H9 (cell line): ENCODE measurements around the gene DAPK1. TPM values are rescaled to one million over a fixed set of nuclear protein-coding genes. Genes with fewer than 3 reads are reported as not detected.

ENCODE experiments used
- DNase-seq: peaks from one replicate; pipeline ENCODE4 v3.0.0-alpha.2; 2017
- H2AFZ ChIP-seq: one replicate; pipeline ENCODE4 v1.6.1; 2013; ENCODE audit warnings: mild to moderate bottlenecking, low read length, control low read depth, moderate library complexity
- H2AK5ac ChIP-seq: 2 replicates; pipeline ENCODE4 v1.6.1; 2013; ENCODE audit warnings: low read length, control low read depth, mixed read lengths; ENCODE audit not compliant: insufficient read length
- H2BK120ac ChIP-seq: one replicate; pipeline ENCODE4 v1.6.1; 2013; ENCODE audit warnings: low read depth, mild to moderate bottlenecking, low read length, control low read depth, inconsistent platforms; ENCODE audit not compliant: poor library complexity, severe bottlenecking
- H2BK12ac ChIP-seq: 2 replicates; pipeline ENCODE4 v1.6.1; 2013; ENCODE audit warnings: low read length, control low read depth, mixed read lengths, low read depth; ENCODE audit not compliant: insufficient read length
- H2BK15ac ChIP-seq: 2 replicates; pipeline ENCODE4 v1.6.1; 2013; ENCODE audit warnings: low read depth, low read length, control low read depth
- H2BK20ac ChIP-seq: one replicate; pipeline ENCODE4 v1.6.1; 2013; ENCODE audit warnings: low read depth, mild to moderate bottlenecking, low read length, control low read depth, inconsistent platforms; ENCODE audit not compliant: poor library complexity, severe bottlenecking
- H2BK5ac ChIP-seq: 2 replicates; pipeline ENCODE4 v1.6.1; 2013; ENCODE audit warnings: low read length, control low read depth, mixed read lengths; ENCODE audit not compliant: insufficient read length
- H3K14ac ChIP-seq: 2 replicates; pipeline ENCODE4 v1.6.1; 2013; ENCODE audit warnings: low read length, control low read depth; ENCODE audit not compliant: insufficient read depth
- H3K18ac ChIP-seq: 2 replicates; pipeline ENCODE4 v1.6.1; 2013; ENCODE audit warnings: low read depth, mild to moderate bottlenecking, mixed read lengths, low read length, control low read depth; ENCODE audit not compliant: insufficient read length
- H3K23ac ChIP-seq: 2 replicates; pipeline ENCODE4 v1.6.1; 2013; ENCODE audit warnings: low read length, control low read depth, mixed read lengths, low read depth; ENCODE audit not compliant: insufficient read length
- H3K23me2 ChIP-seq: 2 replicates; pipeline ENCODE4 v1.6.1; 2013; ENCODE audit warnings: low read depth, mild to moderate bottlenecking, mixed read lengths, low read length, control low read depth; ENCODE audit not compliant: insufficient read length, poor library complexity, severe bottlenecking
- H3K27ac ChIP-seq: 2 replicates; pipeline ENCODE4 v1.5.1; 2013; ENCODE audit warnings: low read length, control low read depth, mixed read lengths, low read depth; ENCODE audit not compliant: insufficient read length
- H3K27me3 ChIP-seq: 2 replicates; pipeline ENCODE4 v1.6.1; 2013; ENCODE audit warnings: low read length, control low read depth, inconsistent platforms; ENCODE audit not compliant: insufficient read depth
- H3K4ac ChIP-seq: 2 replicates; pipeline ENCODE4 v1.6.1; 2013; ENCODE audit warnings: low read depth, mild to moderate bottlenecking, control low read depth, inconsistent platforms, low read length, moderate library complexity
- H3K4me1 ChIP-seq: 2 replicates; pipeline ENCODE4 v1.6.1; 2013; ENCODE audit warnings: low read length, control low read depth, inconsistent platforms; ENCODE audit not compliant: insufficient read depth
- H3K4me2 ChIP-seq: 2 replicates; pipeline ENCODE4 v1.6.1; 2013; ENCODE audit warnings: low read length, control low read depth, mixed read lengths; ENCODE audit not compliant: insufficient read length, insufficient read depth
- H3K56ac ChIP-seq: 2 replicates; pipeline ENCODE4 v1.6.1; 2013; ENCODE audit warnings: low read depth, mild to moderate bottlenecking, mixed read lengths, low read length, control low read depth; ENCODE audit not compliant: insufficient read length
- H3K79me1 ChIP-seq: 2 replicates; pipeline ENCODE4 v1.6.1; 2013; ENCODE audit warnings: low read depth, mild to moderate bottlenecking, moderate library complexity, low read length, control low read depth, inconsistent platforms; ENCODE audit not compliant: insufficient read depth, poor library complexity, severe bottlenecking
- H3K79me2 ChIP-seq: 2 replicates; pipeline ENCODE4 v1.6.1; 2013; ENCODE audit warnings: low read length, control low read depth, inconsistent platforms; ENCODE audit not compliant: insufficient read depth
- H3K9ac ChIP-seq: 2 replicates; pipeline ENCODE4 v1.6.1; 2013; ENCODE audit warnings: low read length, control low read depth, mixed read lengths; ENCODE audit not compliant: insufficient read length; ENCODE audit errors: extremely low read depth
- H3K9me3 ChIP-seq: one replicate; pipeline ENCODE4 v1.6.1; 2013; ENCODE audit warnings: low read depth, low read length, inconsistent platforms; ENCODE audit not compliant: control insufficient read depth
- H3T11ph ChIP-seq: one replicate; pipeline ENCODE4 v1.6.1; 2013; ENCODE audit warnings: mild to moderate bottlenecking, low read length, control low read depth, inconsistent platforms
- H4K20me1 ChIP-seq: one replicate; pipeline ENCODE4 v1.6.1; 2013; ENCODE audit not compliant: control insufficient read depth, insufficient read length, insufficient read depth
- H4K5ac ChIP-seq: 2 replicates; pipeline ENCODE4 v1.6.1; 2013; ENCODE audit warnings: low read depth, mild to moderate bottlenecking, mixed read lengths, low read length, control low read depth; ENCODE audit not compliant: insufficient read length
- H4K8ac ChIP-seq: replicated peaks from 2 replicates; pipeline ENCODE4 v1.6.1; 2013; ENCODE audit warnings: low read length, control low read depth, mixed read lengths, low read depth; ENCODE audit not compliant: insufficient read length
- H4K91ac ChIP-seq: 2 replicates; pipeline ENCODE4 v1.6.1; 2013; ENCODE audit warnings: low read depth, mild to moderate bottlenecking, moderate library complexity, mixed read lengths, low read length, control low read depth; ENCODE audit not compliant: insufficient read length
- H3K27ac Mint-ChIP-seq, 3 experiments: 2 replicates in 2 of 3; 3 replicates in 1 of 3; pipeline ENCODE4 v1.8.0; 2020 to 2021; ENCODE audit warnings: mixed read lengths in 3 of 3, mild to moderate bottlenecking in 1 of 3, moderate library complexity in 1 of 3
- H3K27me3 Mint-ChIP-seq: 2 replicates; pipeline ENCODE4 v1.8.0; 2021; ENCODE audit warnings: low read depth, mild to moderate bottlenecking, moderate library complexity, mixed read lengths
- H3K36me3 Mint-ChIP-seq, 3 experiments: 2 replicates in 2 of 3; 3 replicates in 1 of 3; pipeline ENCODE4 v1.8.0; 2020 to 2021; ENCODE audit warnings: low read depth in 3 of 3, mixed read lengths in 3 of 3; ENCODE audit not compliant: insufficient read depth in 1 of 3
- H3K4me1 Mint-ChIP-seq, 2 experiments: 2 replicates each; pipeline ENCODE4 v1.8.0; 2020; ENCODE audit warnings: mixed read lengths in 2 of 2
- H3K4me3 Mint-ChIP-seq, 2 experiments: 2 replicates in 1 of 2; 3 replicates in 1 of 2; pipeline ENCODE4 v1.8.0; 2020 to 2021; ENCODE audit warnings: mild to moderate bottlenecking in 2 of 2, mixed read lengths in 2 of 2, moderate library complexity in 1 of 2
- H3K9me3 Mint-ChIP-seq, 2 experiments: 2 replicates in 1 of 2; 3 replicates in 1 of 2; pipeline ENCODE4 v1.8.0; 2020; ENCODE audit warnings: mild to moderate bottlenecking in 2 of 2, mixed read lengths in 2 of 2, moderate library complexity in 1 of 2
- CTCF ChIP-seq: fragments of 200-600 bp; sonication (generic); conservative IDR thresholded peaks from 3 replicates; pipeline ENCODE4 v1.8.0; 2021; ENCODE audit warnings: antibody characterized with exemption, mild to moderate bottlenecking
- WGBS: extraction: QIAGEN DNeasy Blood & Tissue Kit; methylation state at CpG from one replicate; pipeline ENCODE4 v1.1.7; 2013; ENCODE audit warnings: missing lambda C conversion rate, low lambda C conversion rate, mixed read lengths; ENCODE audit not compliant: insufficient read length; ENCODE audit errors: extremely low coverage; 5-methylcytosine and 5-hydroxymethylcytosine counted together
- total RNA-seq: library from RNA; stranded (reverse); gene quantifications from 2 replicates; pipeline ENCODE4 v1.2.1, GENCODE V29; 2021

The DAPK1 gene
- total RNA-seq, 1 experiment from 2014 or later, result 79.4 TPM

DNA sequence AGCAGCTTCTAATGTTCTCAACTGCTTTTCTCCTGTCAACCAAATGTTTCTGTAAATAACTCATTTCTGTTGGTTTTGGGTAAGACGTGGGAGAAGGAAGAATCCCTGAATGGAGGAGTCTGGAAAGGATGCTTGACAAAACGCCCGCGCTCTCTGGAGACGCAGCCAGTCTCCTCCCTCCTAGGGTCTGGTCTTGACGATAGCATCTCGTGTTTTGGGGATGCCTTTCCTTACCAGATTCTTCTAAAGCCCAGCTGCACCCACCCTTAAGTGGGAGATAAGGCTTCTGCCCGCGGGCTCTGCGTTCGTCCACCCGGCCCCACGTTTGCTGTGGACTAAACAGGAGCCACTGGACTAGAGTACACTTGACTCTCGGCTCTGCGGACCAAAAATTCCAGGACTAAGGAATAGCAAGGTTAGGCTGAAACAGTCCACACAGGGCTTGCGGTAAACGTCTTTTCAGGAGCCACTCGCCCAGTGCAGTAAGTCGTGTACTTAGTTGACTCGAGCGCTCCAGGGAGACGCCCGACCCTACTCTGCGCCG is 227.8 kb downstream of the DAPK1 start:
- no peak overlapping the region for H3T11ph ChIP-seq
- Mint-ChIP-seq H3K9me3 (no peaks in the 10 kb centered on the region), H3K36me3 (peaks cover 0 to 12% (median 8%) of the 10 kb centered on the region in 3 experiments; a peak in 3 of 7 replicates), H3K4me1 (peaks cover 12 to 16% of the 10 kb centered on the region in 2 experiments), H3K27me3 (peaks cover 37% of the 10 kb centered on the region), H3K27ac (peak overlapping the region in 1 of 3 experiments; percentile 96; a peak in 1 of 7 replicates), H3K4me3 (peak overlapping the region; percentile 84 to 89)
- peak overlapping the region; percentile 6 for H3K9ac ChIP-seq
- no peaks in the 10 kb centered on the region for H3K4me1 ChIP-seq
- H3K56ac ChIP-seq, result no peak overlapping the region
- H3K79me1 ChIP-seq, result no peaks in the 10 kb centered on the region
- no peak overlapping the region for H3K23ac ChIP-seq
- peaks cover 4% of the 10 kb centered on the region for H3K23me2 ChIP-seq
- H2BK5ac ChIP-seq, result no peak overlapping the region
- WGBS, result no CpG with 5 or more reads among the region's 25 CpGs
- H3K4ac ChIP-seq, result no peak overlapping the region
- no peak overlapping the region for H4K91ac ChIP-seq
- H3K14ac ChIP-seq, result no peak overlapping the region
- peak; percentile 58 for DNase-seq
- no peaks in the 10 kb centered on the region for H3K27me3 ChIP-seq
- no peak overlapping the region for H2AK5ac ChIP-seq
- no peaks in the 10 kb centered on the region for H4K20me1 ChIP-seq
- H2BK15ac ChIP-seq, result no peak overlapping the region
- peak overlapping the region; percentile 85 for H3K4me2 ChIP-seq
- no peak overlapping the region for H4K5ac ChIP-seq
- no peak overlapping the region for H4K8ac ChIP-seq
- TF ChIP-seq CTCF, result no peak
- no peak overlapping the region for H2AFZ ChIP-seq
- H3K27ac ChIP-seq, result no peak overlapping the region
- no peak overlapping the region for H3K18ac ChIP-seq
- H3K9me3 ChIP-seq, result no peaks in the 10 kb centered on the region
- H2BK12ac ChIP-seq, result no peak overlapping the region
- H2BK120ac ChIP-seq, result no peak overlapping the region
- H2BK20ac ChIP-seq, result no peak overlapping the region
- H3K79me2 ChIP-seq, result no peaks in the 10 kb centered on the region
